ENCODE results near the gene HPSE2.

DNA sequence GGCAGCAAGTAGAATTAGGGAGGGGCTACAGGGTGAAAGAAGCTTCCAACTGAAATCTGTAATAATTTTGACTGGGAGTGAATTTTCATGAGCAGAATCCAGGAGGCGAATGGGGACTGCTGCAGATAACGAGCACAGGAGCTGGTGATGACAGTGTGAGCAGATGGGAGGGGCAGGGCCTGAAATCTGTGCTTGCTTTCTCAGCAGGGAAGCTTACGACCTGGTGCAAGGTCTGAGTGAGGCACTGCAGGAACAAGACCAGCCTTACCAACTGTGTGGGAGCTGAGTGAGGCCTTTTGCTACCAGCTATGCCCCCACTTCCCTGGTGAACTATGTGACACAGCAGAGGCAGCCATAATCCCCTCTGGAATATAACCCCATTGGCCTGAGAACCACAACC is 109.8 kb downstream of the HPSE2 start:
- no peak for TF ChIP-seq POLR2A (IDR thresholded peaks at IDR 0.05)
- TF ChIP-seq, protein P1, sequence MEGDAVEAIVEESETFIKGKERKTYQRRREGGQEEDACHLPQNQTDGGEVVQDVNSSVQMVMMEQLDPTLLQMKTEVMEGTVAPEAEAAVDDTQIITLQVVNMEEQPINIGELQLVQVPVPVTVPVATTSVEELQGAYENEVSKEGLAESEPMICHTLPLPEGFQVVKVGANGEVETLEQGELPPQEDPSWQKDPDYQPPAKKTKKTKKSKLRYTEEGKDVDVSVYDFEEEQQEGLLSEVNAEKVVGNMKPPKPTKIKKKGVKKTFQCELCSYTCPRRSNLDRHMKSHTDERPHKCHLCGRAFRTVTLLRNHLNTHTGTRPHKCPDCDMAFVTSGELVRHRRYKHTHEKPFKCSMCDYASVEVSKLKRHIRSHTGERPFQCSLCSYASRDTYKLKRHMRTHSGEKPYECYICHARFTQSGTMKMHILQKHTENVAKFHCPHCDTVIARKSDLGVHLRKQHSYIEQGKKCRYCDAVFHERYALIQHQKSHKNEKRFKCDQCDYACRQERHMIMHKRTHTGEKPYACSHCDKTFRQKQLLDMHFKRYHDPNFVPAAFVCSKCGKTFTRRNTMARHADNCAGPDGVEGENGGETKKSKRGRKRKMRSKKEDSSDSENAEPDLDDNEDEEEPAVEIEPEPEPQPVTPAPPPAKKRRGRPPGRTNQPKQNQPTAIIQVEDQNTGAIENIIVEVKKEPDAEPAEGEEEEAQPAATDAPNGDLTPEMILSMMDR (IDR thresholded peaks at IDR 0.05) = no peak
- no peak for TF ChIP-seq POLR2AphosphoS5 (IDR thresholded peaks at IDR 0.05)
